CD4-positive, alpha-beta T cell (primary cell): ENCODE measurements around the gene CCT2. TPM values are rescaled to one million over a fixed set of nuclear protein-coding genes. Genes with fewer than 3 reads are reported as not detected.

Source experiments
- ATAC-seq: fragments of 200-7000 bp; cut with Tn5 transposase; one replicate; pipeline ENCODE4 v1.10.0; 2022; ENCODE audit warnings: mild to moderate bottlenecking; ENCODE audit not compliant: poor library complexity
- CTCF ChIA-PET: fragments of 350-600 bp; sonication (Branson Sonifier 250); formaldehyde crosslinking; loops from one replicate; lab custom pipeline; 2021; ENCODE audit warnings: antibody characterized with exemption, inconsistent platforms; lab: Charles Lee
- POLR2A ChIA-PET: fragments of 350-600 bp; sonication (Branson Sonifier 250); formaldehyde crosslinking; loops from one replicate; lab custom pipeline; 2021; ENCODE audit warnings: antibody characterized with exemption, inconsistent platforms; lab: Charles Lee
- DNase-seq, 14 experiments: peaks; one replicate each; pipeline ENCODE4 v3.0.0-alpha.2; 2013 to 2020; ENCODE audit warnings: mixed read lengths in 2 of 14
- H3K27ac ChIP-seq, 2 donors: one replicate each; pipeline versions ENCODE4 v1.5.1 to v1.7.0; 2013; ENCODE audit warnings: low read length in 2 of 2, low read depth in 1 of 2, mild to moderate bottlenecking in 1 of 2
- H3K27me3 ChIP-seq, 2 experiments: 1 replicate in 1 of 2; 2 replicates in 1 of 2; pipeline versions ENCODE4 v1.6.1 to v1.7.0; 2013; ENCODE audit warnings: low read length in 2 of 2, control low read depth in 1 of 2, mild to moderate bottlenecking in 1 of 2, moderate library complexity in 1 of 2; ENCODE audit not compliant: insufficient read depth in 2 of 2, control insufficient read depth in 1 of 2
- H3K36me3 ChIP-seq: one replicate; pipeline ENCODE4 v1.6.1; 2013; ENCODE audit warnings: low read length, control low read depth; ENCODE audit not compliant: insufficient read depth
- H3K4me1 ChIP-seq: one replicate; pipeline ENCODE4 v1.6.1; 2013; ENCODE audit warnings: low read length, control low read depth; ENCODE audit not compliant: insufficient read depth
- H3K4me3 ChIP-seq: one replicate; pipeline ENCODE4 v1.5.1; 2013; ENCODE audit warnings: mild to moderate bottlenecking, low read length, moderate library complexity
- H3K9me3 ChIP-seq, 2 experiments: 1 replicate in 1 of 2; 2 replicates in 1 of 2; pipeline versions ENCODE4 v1.6.1 to v1.7.0; 2013; ENCODE audit warnings: low read length in 2 of 2, mild to moderate bottlenecking in 2 of 2, control low read depth in 1 of 2, moderate library complexity in 1 of 2; ENCODE audit not compliant: control insufficient read depth in 1 of 2, insufficient read depth in 1 of 2
- H3K27ac Mint-ChIP-seq: one replicate; pipeline ENCODE4 v1.8.0; 2020; ENCODE audit warnings: mixed read lengths
- H3K27me3 Mint-ChIP-seq: one replicate; pipeline ENCODE4 v1.8.0; 2021; ENCODE audit warnings: mixed read lengths
- H3K36me3 Mint-ChIP-seq: one replicate; pipeline ENCODE4 v1.8.0; 2021; ENCODE audit warnings: low read depth, mixed read lengths
- H3K4me1 Mint-ChIP-seq: one replicate; pipeline ENCODE4 v1.8.0; 2021; ENCODE audit warnings: low read depth, mixed read lengths
- H3K4me3 Mint-ChIP-seq: one replicate; pipeline ENCODE4 v1.8.0; 2020; ENCODE audit warnings: mild to moderate bottlenecking, mixed read lengths
- H3K9me3 Mint-ChIP-seq: one replicate; pipeline ENCODE4 v1.8.0; 2020; ENCODE audit warnings: mixed read lengths
- intact Hi-C, 2 experiments: fragments of 100-400 bp; cut with DNase I in 1 of 2; cut with micrococcal nuclease in 1 of 2; formaldehyde crosslinking; loops; one replicate each; pipeline versions ENCODE4 v1.15.1 to v1.9.0; 2023 to 2025; cut with DNase I, micrococcal nuclease
- total RNA-seq, 174 experiments: library from RNA in 2 of 174; stranded (reverse) in 2 of 174; gene quantifications; one replicate each; pipeline ENCODE4 v1.2.3 and lab custom pipeline; 2021 to 2026
- TF ChIP-seq, protein P1 (sequence below): fragments of 200-600 bp; IDR thresholded peaks from one replicate; pipeline ENCODE4 v1.8.0; 2022; ENCODE audit warnings: antibody characterized with exemption, mild to moderate bottlenecking

The CCT2 gene
- total RNA-seq, 2 experiments from 2014 or later: 173 to 177 TPM

DNA sequence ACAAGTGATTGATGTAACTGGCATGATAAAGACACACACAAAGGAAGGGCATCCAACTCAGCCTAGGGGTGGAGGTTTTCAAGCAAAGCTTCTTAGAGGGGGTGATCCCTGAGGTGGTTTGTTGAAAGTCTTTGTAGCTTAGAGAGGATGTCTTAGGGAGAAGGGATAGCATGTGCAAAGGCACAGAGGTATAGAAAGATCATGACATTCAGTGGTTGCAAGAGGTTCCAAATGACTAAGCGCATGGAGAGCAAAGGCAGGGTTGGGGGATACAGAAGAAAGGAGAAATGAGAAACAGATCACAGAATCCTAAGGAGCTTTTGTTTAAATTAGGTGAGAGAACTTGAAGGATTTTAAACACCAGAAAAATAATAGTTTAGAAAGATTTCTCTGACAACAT, 5.2 kb upstream of the CCT2 start:
- POLR2A ChIA-PET: interaction anchor here (0.6 to 1.2 kb wide), 2 partner anchors 10 to 249 kb away, joined by 3 to 4 read pairs; no protein-coding TSS in a partner anchor
- Histone ChIP-seq H3K27me3 (no peaks in the 10 kb centered on the region), H3K27ac (no peak overlapping the region), H3K4me3 (no peak overlapping the region), H3K36me3 (peaks cover 8% of the 10 kb centered on the region), H3K4me1 (no peaks in the 10 kb centered on the region), H3K9me3 (no peaks in the 10 kb centered on the region)
- H3K27me3 Mint-ChIP-seq: no peaks in the 10 kb centered on the region
- H3K27ac Mint-ChIP-seq: no peak overlapping the region
- intact Hi-C loops: loop anchor here in 1 of 2 experiments (5.0 to 10.0 kb wide), 6 partner anchors 113 to 1248 kb away; partner anchors contain the start of genes KCNMB4, MDM1 and RAB3IP
- H3K4me3 Mint-ChIP-seq: peak overlapping the region; percentile 17
- H3K4me1 Mint-ChIP-seq: peaks cover 7% of the 10 kb centered on the region
- CTCF ChIA-PET: interaction anchor here (1.2 to 2.2 kb wide), 2 partner anchors 10 to 289 kb away, joined by 6 to 15 read pairs; no protein-coding TSS in a partner anchor
- peaks cover 11% of the 10 kb centered on the region for H3K36me3 Mint-ChIP-seq
- H3K9me3 Mint-ChIP-seq: no peaks in the 10 kb centered on the region
- no peak for ATAC-seq
- TF ChIP-seq, protein P1, sequence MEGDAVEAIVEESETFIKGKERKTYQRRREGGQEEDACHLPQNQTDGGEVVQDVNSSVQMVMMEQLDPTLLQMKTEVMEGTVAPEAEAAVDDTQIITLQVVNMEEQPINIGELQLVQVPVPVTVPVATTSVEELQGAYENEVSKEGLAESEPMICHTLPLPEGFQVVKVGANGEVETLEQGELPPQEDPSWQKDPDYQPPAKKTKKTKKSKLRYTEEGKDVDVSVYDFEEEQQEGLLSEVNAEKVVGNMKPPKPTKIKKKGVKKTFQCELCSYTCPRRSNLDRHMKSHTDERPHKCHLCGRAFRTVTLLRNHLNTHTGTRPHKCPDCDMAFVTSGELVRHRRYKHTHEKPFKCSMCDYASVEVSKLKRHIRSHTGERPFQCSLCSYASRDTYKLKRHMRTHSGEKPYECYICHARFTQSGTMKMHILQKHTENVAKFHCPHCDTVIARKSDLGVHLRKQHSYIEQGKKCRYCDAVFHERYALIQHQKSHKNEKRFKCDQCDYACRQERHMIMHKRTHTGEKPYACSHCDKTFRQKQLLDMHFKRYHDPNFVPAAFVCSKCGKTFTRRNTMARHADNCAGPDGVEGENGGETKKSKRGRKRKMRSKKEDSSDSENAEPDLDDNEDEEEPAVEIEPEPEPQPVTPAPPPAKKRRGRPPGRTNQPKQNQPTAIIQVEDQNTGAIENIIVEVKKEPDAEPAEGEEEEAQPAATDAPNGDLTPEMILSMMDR: no peak
- no peak for DNase-seq

DNA sequence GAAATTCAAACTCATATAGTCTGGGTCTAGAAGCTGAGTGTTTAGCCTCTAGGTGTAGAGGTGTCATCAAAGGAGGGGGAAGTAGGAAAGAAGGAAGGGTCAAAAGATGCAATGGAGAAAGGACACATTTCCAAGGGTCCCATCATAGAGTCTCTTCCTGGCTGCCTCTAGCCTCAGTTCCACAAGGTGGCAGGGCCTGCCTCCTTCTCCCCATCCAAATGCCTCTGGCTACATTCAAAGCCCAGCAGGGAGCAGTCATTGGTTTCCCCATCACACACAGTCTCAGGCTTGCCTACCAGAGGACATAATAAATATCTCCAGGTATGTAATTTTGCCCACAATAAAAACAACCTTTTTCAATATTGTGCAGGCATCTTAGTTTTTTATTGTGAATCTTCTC, 2.1 kb upstream of the CCT2 start:
- intact Hi-C loops: loop anchor here in 1 of 2 experiments (5.0 to 10.0 kb wide), 6 partner anchors 116 to 1251 kb away; partner anchors contain the start of genes KCNMB4, MDM1 and RAB3IP
- Mint-ChIP-seq H3K36me3 (peaks cover 26% of the 10 kb centered on the region), H3K27ac (no peak overlapping the region), H3K27me3 (no peaks in the 10 kb centered on the region), H3K4me1 (peaks cover 19% of the 10 kb centered on the region), H3K4me3 (peak overlapping the region; percentile 25), H3K9me3 (no peaks in the 10 kb centered on the region)
- TF ChIP-seq, protein P1: no peak
- H3K4me1 ChIP-seq: peaks cover 12% of the 10 kb centered on the region
- H3K27ac ChIP-seq: no peak overlapping the region
- peaks cover 17% of the 10 kb centered on the region for H3K36me3 ChIP-seq
- ATAC-seq: no peak
- ChIA-PET POLR2A (no interaction called here), CTCF (interaction anchor here (1.4 kb wide), 1 partner anchor 226 kb away, joined by 4 read pairs; no protein-coding TSS in a partner anchor)
- no peaks in the 10 kb centered on the region for H3K9me3 ChIP-seq
- DNase-seq: no peak
- H3K4me3 ChIP-seq: no peak overlapping the region
- H3K27me3 ChIP-seq: no peaks in the 10 kb centered on the region

DNA sequence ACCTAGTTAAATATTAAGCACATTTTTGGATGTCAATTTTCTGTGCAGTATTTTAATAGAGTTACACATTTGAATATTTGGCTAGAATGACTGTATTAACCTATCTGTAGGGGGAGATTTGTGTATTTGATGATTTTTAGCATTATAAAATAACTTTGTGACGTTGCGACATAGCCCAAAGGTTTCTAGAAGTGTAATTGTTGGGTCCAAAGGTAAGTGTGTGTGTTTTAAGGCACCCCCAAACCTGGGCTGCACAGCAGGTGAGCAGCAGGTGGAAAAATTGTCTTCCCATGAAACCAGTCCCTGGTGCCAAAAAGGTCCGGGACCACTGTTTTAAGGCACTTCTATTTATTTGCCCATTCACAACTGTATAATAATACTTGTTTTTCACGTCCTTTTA, 3.3 kb downstream of the CCT2 start:
- ATAC-seq (no peak), DNase-seq (no peak)
- Histone ChIP-seq H3K27ac (no peak overlapping the region), H3K4me3 (no peak overlapping the region), H3K36me3 (peaks cover 70% of the 10 kb centered on the region), H3K27me3 (no peaks in the 10 kb centered on the region), H3K4me1 (peaks cover 12% of the 10 kb centered on the region), H3K9me3 (no peaks in the 10 kb centered on the region)
- Mint-ChIP-seq H3K27ac (no peak overlapping the region), H3K4me3 (peak overlapping the region; percentile 7), H3K9me3 (no peaks in the 10 kb centered on the region), H3K4me1 (peaks cover 27% of the 10 kb centered on the region), H3K27me3 (no peaks in the 10 kb centered on the region), H3K36me3 (peaks cover 80% of the 10 kb centered on the region)
- POLR2A ChIA-PET: no interaction called here
- TF ChIP-seq, protein P1: no peak
- intact Hi-C loops: loop anchor here (5.0 to 10.0 kb wide), 5 partner anchors 149 to 776 kb away; partner anchors contain the start of genes KCNMB4 (in 1 of the 2), RAB3IP (in 1 of the 2) and YEATS4 (in 1 of the 2)
- CTCF ChIA-PET: no interaction called here
